Measurements from ENCODE around the gene PPP6R1.
"Not testable (repeated sequence)": the region's sequence is repeated elsewhere in the genome, so short reads cannot be mapped to it uniquely, and the experiment has no call there.

Gene PPP6R1

GRCh38 chr19:55241935-55242464 lies 16.8 kb downstream of the PPP6R1 start:
- no peak for DNase-seq (ENCODE audit: low read depth)

DNA sequence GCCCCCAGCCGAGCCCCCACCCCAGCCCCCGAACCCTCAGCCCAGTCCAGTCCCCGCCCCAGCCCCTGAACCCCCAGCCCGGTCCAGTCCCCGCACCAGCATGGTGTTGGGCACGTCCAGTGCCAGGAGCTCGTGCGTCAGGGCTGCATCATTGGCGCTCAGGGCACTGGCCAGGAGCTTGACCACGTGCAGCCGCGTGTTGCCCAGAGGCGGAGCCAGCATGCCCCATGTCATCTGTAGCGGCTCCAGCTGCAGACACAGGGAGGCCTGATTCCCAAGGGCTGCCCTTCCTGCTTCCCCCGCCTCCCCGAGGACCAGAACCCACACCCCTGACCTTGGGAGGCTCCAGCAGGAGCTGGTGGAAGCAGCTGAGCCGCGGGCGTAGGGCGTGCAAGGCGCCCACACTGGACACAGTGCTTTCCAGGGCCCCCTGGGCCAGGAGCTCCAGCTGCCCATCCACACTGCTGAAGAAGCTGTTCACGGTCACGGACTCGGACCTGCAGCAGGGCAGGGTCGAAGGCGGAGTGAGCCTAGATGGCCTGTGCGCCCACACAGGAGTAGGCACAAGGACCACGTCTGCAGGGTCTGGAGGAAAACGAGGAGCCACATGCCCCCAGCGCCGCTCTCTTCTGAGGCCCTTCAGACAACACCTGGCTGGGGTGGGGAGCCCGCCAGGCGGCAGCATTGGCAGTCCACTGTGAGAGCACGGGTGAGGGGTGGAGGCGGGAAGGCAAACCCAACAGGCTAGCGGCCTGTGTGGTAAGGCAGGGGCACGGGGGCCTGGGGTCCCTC lies 17.5 kb downstream of the PPP6R1 start:
- DNase-seq (ENCODE audit: low read depth), result no peak

- DNase-seq (ENCODE audit: low read depth), result no peak
Observed at GRCh38 chr19:55240713-55241020, 18.1 kb downstream of the PPP6R1 start.

DNA sequence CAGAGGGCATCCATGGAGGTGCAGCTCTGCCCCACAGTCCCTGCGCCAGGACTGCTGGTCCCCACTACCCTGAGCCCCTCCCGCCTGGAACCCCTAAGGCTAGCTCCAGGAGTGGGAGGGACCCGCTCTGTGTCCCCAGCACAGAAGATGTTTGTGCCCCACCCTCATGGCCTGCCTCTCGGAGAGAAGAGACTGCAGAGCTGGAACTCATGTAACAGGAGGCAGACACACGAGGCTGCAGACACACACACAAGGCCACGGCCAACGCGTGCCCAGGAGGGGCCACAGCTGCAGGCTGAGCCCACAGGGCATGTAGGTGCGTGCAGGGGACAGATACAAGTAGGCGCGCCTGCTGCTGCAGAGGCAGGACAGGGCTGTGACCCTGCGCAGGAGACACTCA lies 19.8 kb downstream of the PPP6R1 start:
- no peak for DNase-seq (ENCODE audit: low read depth)

DNA sequence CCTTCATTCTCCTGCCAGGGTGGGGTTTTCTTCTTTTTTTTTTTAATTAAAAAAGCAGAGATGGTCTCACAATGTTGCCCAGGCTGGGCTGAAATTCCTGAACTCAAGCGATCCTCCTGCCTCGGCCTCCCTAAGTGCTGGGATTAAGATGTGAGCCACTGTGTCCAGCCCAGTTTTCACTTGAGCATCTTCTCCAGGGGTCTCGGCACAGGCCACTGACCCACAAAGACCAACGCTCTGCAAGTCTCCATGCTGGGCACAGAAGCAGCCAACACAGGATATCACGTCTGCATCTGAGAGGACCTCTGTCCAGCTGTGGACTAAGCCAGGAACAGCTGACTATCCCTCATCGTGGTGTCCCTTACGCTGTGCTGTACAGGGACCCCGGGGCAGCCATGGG lies 20.8 kb downstream of the PPP6R1 start:
- no peak for DNase-seq (ENCODE audit: low read depth)

- no peak for DNase-seq (ENCODE audit: low read depth)
Observed at GRCh38 chr19:55232986-55233385, 25.8 kb downstream of the PPP6R1 start.

DNA sequence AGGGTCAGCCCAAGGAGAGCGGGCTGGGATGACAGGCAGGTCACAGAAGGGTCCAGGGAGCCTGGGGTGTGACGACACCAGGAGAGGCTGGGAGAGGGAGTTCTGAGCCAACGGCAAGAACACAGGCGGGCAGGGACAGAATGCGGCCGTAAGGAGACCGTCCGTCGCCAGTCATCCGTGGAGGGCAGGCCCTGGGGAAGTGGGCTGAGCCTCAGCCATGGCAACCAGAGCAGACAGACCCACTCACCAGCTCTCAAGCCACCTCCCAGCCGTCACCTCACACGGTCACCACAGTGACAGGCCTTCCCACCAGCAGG lies 26.6 kb downstream of the PPP6R1 start:
- no peak for DNase-seq (ENCODE audit: low read depth)

DNA sequence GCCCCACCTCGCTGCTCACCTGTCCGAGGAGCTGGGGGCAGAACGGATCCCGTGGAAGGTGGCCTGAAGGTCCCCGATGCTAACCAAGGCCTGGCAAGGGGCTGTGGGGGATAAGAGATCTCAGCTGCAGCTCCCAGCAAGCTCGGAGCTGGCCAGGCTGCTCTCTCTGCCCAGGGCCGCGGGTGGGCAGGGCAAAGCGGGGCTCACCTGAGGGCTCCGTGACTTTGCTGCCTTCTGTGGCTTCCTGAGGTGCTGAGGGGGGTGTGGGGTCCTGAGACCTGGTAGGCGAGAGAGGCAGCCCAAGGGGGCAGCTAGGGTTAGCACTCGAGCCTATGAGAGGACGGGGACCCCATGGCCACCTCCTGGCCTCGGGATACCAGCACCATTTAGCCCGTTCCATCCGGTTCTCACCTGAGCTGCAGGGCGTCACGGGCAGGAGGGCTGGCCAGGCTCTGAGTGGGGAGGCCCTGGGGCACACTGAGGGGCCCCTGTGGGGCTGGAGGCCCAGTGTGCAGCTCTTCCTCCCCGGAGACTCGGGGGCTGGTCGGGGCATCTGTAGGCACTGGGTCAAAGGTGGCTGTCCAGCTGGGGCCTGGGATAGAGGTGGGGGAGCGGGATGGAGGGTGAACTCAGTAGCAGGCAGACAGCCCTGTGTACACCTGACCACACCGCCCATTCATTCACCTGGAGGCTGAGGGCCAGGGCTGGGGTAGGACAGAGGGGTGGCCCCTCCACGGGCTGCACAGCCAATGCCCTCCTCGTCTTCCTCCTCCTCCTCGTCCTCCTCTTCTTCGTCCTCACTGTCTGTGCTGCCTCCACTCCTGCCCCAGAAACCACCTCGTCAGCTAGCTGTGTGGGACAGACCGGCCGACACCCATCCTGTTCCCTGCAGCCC lies 27.2 kb downstream of the PPP6R1 start:
- no peak for DNase-seq (ENCODE audit: low read depth)

GRCh38 chr19:55230780-55231179 lies 28.0 kb downstream of the PPP6R1 start:
- no peak for DNase-seq (ENCODE audit: low read depth)

DNA sequence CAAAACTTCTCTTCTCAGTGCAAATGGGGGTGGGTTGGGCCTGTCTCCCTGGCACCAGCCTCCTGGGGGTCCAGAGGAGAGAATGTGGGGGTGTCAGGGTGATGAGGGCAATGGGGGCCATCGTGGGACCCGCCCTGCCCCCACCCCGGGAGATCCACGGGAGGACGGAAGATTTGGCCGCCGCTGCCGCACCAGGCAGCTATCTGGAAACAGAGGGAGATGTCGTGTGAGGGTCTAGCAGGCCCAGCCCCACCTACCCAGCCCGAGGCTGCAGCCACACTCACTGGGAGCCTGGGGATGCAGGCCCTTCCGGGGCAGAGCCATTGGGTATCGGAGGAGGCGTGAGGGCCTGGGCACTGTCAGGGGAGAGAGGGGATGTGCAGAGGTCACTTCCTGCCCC lies 28.5 kb downstream of the PPP6R1 start:
- no peak for DNase-seq (ENCODE audit: low read depth)

GRCh38 chr19:55229789-55230182 lies 29.0 kb downstream of the PPP6R1 start:
- no peak for DNase-seq (ENCODE audit: low read depth)

DNA sequence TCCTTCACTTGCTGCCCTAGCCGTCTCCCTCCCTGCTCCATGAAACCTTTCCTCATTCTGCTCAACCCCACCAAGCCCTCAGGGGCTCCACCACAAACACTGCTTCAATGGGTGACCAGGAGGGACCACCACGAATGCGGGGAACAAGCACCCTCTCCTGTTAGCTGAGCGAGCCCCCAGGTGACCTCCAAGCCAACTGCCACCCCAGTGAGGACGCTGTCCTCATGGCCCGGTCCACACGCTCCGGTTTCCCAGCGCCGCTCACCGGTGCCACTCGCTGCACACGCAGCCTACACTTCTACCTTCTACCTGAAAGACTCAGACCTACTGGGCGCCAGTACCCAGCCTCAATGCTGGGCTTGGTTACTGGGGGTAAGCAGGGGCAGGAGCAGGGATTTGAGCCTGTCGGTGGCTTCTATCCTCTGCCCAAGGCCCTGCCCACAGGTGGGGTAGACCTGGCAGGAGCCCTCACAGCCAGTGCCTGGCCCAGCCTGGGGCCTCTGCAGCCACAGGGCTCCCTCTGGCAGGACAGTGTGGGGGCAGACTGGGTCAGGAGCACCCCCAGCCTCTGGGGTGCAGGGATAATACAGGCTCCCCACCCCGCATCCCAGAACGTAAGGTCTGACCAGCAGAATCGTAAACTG lies 29.6 kb downstream of the PPP6R1 start:
- no peak for DNase-seq (ENCODE audit: low read depth)

DNA sequence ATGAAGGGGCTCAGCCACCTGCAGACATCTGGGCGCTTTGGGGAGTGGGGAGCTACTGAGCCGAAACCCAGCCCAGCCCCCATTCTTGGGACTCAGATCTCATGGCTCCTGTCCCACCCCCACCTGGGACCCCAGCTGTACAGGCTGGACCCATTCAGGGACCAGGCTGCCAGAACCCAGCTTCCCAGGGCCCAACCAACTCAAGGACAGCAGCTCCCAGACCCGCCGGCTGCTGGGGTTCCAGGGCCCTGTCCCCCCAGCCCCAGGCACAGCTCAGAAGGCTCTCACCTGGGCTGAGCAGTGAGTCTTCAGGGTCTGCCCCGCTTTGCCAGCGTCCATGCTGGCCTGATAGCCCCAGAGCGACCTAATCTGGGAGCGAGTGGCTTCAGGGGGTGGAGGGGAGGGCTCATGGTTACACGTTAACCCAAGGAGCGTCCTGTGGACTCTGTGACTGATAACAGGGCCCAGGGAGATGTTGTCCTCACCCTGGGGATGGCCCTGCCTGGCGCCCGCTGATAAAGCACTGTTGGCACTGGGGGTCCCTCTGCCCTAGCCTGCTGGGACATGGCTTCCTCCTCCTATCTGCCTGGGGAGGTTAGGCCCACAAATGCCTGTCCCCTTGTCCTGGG lies 30.3 kb downstream of the PPP6R1 start, which contains the start of gene TMEM86B:
TSS of gene TMEM86B (minus strand) at position 361 of the 629 bp plus-strand sequence. CDS start at position 339, 22 bp downstream.
- no peak for DNase-seq (ENCODE audit: low read depth)

GRCh38 chr19:55228015-55228391 lies 30.8 kb downstream of the PPP6R1 start:
- DNase-seq (ENCODE audit: low read depth), result no peak

DNA sequence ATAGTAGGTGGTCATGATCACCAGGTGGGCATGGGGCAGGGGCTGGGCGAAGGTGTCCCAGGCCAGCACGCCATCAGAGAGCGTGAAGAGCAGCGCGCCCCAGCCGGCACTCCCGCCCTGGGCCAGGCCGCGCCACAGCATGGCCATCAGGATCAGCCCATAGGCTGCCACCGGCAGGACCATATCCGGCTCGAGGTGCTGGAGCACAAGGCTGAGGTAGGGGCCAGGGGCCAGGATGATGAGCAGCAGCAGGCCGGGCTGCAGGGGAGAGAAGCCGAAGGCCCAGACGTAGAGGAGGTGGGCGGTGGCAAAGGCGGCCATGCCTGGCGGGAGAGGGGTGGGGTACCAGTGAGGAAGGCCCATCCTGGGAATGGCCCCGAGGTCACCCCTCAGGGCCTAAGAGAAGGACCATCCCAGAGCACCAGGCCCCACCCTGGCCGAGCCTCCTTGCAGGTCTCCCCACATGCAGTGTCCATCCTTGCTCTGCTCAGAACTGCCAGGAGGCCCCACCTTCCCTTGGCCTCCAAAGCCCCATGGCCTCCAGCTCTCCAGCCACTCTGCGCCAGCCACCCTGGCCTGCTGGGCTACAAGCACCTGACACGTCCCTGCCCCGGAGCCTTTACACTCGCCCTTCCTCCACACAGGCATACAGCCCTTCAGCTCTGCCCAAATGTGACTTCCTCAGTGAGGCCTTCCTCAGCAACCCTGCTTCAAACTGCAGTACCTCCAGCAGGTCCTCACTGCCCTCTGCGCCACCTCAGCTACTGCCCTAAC lies 31.4 kb downstream of the PPP6R1 start:
- no peak for DNase-seq (ENCODE audit: low read depth)

DNA sequence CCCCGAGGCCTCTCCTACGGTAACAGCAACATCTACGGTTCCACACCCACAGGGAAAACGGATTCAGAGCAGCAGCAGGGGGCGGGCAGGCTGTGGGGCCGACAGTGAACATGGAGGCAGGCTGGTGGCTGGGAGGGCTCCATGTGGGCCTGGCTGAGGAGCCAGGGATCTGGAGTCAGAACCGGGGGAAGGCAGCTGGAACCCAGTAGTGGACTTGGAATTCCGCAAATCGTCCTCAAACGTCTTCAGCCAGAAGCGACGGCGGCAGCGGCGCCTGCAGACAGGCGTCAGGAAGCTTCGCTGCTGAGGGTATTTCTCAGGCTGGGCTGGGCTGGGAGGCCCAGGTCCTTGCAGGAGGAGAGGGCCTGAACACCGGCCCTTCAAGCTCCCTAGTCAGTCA lies 32.0 kb downstream of the PPP6R1 start:
- no peak for DNase-seq (ENCODE audit: low read depth)

DNA sequence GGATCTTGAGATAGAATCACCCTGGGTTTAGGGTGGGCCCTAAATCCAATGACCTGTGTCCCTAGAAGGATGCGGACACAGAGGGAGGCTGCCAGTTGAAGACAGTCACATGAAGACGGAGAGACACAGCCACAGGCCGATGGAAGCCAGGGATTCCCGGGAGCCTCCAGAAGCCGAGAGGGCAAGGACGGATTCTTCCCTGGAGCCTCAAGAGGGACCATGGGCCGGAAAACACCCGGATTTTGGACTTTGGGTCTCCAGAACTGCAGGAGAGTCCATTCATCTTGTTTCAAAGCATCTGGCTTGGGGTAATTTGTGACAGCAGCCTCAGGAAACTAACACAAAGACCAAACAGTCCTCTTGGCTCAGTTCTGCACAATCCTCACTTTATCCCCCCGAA lies 32.5 kb downstream of the PPP6R1 start:
- no peak for DNase-seq (ENCODE audit: low read depth)

DNA sequence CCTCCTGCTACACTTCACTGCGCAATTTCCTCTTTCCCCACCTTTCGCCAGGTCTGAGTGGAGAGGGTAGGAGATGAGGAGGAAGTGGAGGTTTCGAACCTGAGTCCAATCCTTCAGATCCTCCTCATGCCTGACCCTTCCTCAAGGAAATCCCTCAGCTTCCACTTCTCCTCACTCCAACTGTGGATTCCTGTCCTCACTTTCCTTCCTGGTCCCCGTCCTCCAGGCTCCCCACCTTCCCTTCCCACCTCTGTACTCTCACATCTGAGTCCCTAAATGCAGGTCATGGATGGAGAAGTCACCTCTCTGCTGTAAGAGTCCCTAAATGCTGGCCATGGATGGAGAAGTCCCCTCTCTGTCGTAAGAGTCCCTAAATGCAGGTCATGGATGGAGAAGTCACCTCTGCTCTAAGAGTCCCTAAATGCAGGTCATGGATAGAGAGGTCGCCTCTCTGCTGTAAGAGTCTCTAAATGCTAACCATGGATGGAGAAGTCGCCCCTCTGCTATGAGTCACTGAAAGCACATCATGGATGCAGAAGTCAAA lies 33.3 kb downstream of the PPP6R1 start:
- no peak for DNase-seq (ENCODE audit: low read depth)

GRCh38 chr19:55224679-55225414 lies 34.0 kb downstream of the PPP6R1 start:
- not testable (repeated sequence) for DNase-seq (ENCODE audit: low read depth)

- DNase-seq (ENCODE audit: low read depth), result no peak
Observed at GRCh38 chr19:55224038-55224665, 34.7 kb downstream of the PPP6R1 start.

Measured in stimulated activated CD8-positive, alpha-beta memory T cell treated with anti-CD3 and anti-CD28 coated beads, Interleukin-12 subunit alpha, Interleukin-12 subunit beta, amount 100 ng/mL, for 4 hours (primary cell).